HL-60 (cell line): ENCODE data around the gene ISL2.

Experiments used
- DNase-seq, 2 experiments: peaks; one replicate each; pipeline ENCODE4 v3.0.0-alpha.2; 2010 to 2020; ENCODE audit warnings: low read depth in 1 of 2, low spot score in 1 of 2
- H3K27ac ChIP-seq: fragments of 250-450 bp; sonication (Bioruptor Pico); replicated peaks from 2 replicates; pipeline ENCODE4 v1.5.1; 2020; ENCODE audit warnings: mild to moderate bottlenecking, moderate library complexity
- H3K27me3 ChIP-seq: fragments of 250-450 bp; sonication (Bioruptor Pico); 2 replicates; pipeline ENCODE4 v1.5.1; 2021; ENCODE audit warnings: mild to moderate bottlenecking, moderate library complexity; ENCODE audit not compliant: insufficient read depth, poor library complexity, severe bottlenecking
- H3K4me3 ChIP-seq: replicated peaks from 2 replicates; pipeline ENCODE4 v1.5.1; 2011; ENCODE audit warnings: mild to moderate bottlenecking, control low read depth, low read length; ENCODE audit not compliant: insufficient read depth
- CTCF ChIP-seq: IDR thresholded peaks from one replicate; pipeline ENCODE4 v1.5.1; 2011; ENCODE audit warnings: low read length, control low read depth, inconsistent platforms; ENCODE audit not compliant: insufficient read depth
- GABPA ChIP-seq: IDR thresholded peaks from 2 replicates; pipeline ENCODE4 v1.6.1; 2012; ENCODE audit warnings: low read depth
- POLR2AphosphoS5 ChIP-seq: IDR thresholded peaks from 2 replicates; pipeline ENCODE4 v1.6.1; 2012; ENCODE audit warnings: low read depth
- REST ChIP-seq: IDR thresholded peaks from 2 replicates; pipeline ENCODE4 v1.6.1; 2012; ENCODE audit warnings: low read depth; ENCODE audit not compliant: insufficient replicate concordance
- SPI1 ChIP-seq: IDR thresholded peaks from 2 replicates; pipeline ENCODE4 v1.6.1; 2012; ENCODE audit warnings: low read depth, mild to moderate bottlenecking, borderline replicate concordance

The ISL2 gene

DNA sequence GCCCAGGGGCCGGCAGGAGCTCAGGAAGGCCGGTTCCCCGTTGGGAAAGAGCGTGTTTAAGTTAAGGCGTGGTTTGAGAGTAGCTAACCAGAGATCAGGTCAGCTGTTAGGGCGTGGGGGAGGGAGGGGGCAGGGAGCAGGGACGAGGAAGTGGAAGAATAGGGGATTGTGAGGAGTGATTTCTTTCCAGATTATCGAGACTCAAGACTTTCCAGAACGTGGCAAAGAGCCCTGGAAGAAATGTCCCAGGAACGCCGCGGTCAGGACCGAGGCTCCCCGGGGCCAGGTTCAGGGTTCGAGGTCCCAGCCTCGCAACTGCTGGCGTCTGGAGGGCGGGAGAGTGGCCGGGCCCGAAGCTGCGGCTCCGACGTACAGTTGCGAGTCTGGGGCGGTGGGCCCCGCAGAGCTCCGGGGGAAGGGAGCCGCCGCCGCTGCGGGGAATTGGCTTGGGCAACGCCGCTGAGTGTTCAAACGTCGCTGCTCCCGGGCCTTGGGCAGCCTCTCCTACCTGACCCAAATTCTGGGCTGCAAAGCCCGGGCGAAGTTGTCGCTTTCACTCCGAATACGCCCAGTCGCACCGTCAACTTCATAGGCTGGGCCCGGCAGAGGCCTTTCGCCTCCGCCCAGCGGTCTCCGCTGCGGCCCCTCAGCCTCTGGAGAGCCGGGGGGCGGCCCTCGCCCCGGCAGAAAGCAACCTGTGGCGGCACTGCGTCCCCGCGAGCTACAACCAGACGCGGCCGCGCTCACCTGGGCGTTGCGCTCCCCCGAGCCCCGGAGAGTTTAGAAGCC lies 9.5 kb downstream of the ISL2 start:
- Histone ChIP-seq H3K27ac (no peak overlapping the region), H3K27me3 (no peaks in the 10 kb centered on the region), H3K4me3 (peak overlapping the region; percentile 48)
- TF ChIP-seq SPI1 (peak; percentile 22; the same call in 1 of the 2 replicates), POLR2AphosphoS5 (no peak), CTCF (no peak)
- DNase-seq = peak in 1 of 2 experiments; percentile 36

- peak overlapping the region; percentile 48 for H3K4me3 ChIP-seq
- H3K27ac ChIP-seq = no peak overlapping the region
- no peaks in the 10 kb centered on the region for H3K27me3 ChIP-seq
- no peak for DNase-seq
- TF ChIP-seq REST (no peak), CTCF (no peak), SPI1 (no peak), POLR2AphosphoS5 (no peak), GABPA (no peak)
Measured at GRCh38 chr15:76346669-76347481, 10.3 kb downstream of the ISL2 start.

GRCh38 chr15:76347482-76348055 lies 11.0 kb downstream of the ISL2 start:
- no peak overlapping the region for H3K4me3 ChIP-seq
- H3K27ac ChIP-seq = no peak overlapping the region
- H3K27me3 ChIP-seq = no peaks in the 10 kb centered on the region
- no peak for TF ChIP-seq CTCF
- TF ChIP-seq POLR2AphosphoS5 = no peak
- TF ChIP-seq GABPA = no peak
- TF ChIP-seq REST = no peak
- no peak for TF ChIP-seq SPI1
- DNase-seq = no peak
